Cortex of kidney (tissue), 1 donor: ENCODE results near the gene ASB7.

Source experiments
- DNase-seq: peaks from one replicate; lab custom pipeline; 2025; lab: John Stamatoyannopoulos, UW

ASB7 gene

DNA sequence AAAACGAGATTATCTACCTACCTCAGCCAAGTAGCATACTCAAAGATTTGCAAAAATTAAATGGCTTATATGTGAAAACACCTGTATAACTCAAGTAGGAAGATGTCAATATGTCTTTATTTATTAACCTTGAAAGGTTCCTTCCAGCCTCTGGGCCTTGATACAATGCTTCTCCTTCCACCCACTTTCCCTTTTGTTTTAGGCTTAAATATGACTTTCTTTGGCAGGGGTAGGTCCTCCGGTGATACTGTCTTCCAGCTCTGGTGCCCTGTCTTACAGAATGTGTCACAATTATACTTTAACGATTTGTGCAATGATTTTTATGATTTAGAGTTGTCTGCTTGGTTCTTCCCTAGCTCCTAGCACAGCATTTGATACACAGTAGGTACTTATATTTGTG lies 4.5 kb upstream of the ASB7 start:
- DNase-seq: no peak

DNA sequence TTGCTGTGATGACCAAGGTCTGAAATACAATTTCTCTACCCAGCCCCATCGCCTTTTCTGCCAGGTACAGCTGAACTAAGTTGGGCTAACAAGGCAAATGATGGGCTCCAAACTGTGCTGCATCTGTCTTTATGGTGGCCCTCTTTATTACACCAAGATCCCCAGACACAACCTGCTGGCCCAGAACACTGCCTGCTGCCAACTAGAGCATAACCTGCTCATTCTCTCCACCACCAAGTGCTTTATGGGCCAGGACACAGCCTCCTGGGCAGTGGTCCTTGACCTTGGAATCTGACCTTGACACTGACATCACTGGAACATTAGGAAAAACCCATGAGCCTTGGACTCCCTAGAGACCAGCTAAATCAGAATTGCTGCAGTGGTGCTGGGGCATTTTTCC lies 3.7 kb upstream of the ASB7 start:
- no peak for DNase-seq

DNA sequence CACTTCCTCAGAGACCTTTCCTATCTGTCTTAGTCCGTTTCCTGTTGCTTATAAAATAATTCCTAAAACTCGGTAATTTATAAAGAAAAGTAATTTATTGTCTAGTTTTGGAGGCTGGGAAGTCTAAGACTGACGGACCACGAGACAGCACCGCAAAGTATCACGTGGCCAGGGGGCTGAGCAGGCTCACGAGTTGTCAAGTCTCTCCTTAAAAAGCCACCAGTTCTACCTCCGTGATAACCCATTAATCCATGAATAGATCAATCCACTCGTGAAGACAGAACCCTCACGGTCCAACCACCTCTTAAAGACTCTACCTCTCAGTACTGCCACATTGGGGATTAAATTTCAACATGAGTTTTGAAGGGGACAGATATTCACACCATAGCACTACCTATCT lies 1.2 kb upstream of the ASB7 start:
- DNase-seq: no peak

DNA sequence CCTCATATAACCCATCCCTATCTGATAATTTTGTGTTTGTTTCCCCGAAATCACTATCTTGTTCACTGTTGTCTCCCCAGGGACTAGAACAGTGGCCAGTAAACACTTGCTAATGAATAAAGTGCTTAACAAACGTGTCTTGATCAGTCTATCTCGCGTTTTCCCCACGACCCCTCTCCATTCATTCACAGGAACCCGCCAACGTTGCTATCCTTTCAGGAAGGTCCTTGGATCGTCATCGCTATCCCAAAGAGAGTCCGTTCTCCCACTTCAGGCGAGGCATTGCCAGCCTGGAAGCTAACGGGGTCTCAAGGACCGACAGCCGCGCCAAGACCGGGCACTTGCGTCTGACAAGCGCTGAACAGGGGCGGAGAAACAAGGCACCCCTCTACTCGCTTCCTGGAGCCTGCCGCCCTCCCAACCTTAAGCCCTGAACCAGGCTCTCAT lies 749 bp upstream of the ASB7 start:
- DNase-seq: no peak

DNA sequence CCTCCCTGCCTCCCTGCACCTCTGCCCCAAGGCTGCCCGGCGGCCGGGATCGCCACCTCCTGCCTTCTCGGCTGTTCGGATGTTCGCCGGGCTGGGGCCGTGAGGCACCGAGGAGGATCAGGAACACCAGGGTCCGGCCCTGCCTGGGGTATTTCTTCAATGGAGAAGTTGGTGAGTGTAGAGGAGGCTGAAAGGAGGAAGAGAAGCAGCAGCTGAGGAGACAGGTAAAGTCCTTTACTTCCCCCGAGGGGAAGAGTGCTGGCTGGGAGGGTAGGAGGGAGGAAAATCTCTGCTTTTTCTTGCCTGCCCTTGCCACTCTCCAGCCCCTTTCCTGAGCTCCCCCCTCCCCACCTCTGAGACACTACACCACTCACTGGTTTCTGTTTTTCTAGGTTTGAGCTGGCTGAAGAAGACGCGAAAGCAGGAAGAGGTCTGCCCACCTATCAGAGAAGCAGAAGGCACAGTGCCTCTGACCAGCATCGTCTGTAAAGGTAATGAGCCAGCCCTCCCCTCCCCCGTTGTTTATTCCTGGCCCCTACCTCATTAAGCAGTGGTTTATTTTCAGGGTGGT lies 519 bp downstream of the ASB7 start:
- DNase-seq: no peak

DNA sequence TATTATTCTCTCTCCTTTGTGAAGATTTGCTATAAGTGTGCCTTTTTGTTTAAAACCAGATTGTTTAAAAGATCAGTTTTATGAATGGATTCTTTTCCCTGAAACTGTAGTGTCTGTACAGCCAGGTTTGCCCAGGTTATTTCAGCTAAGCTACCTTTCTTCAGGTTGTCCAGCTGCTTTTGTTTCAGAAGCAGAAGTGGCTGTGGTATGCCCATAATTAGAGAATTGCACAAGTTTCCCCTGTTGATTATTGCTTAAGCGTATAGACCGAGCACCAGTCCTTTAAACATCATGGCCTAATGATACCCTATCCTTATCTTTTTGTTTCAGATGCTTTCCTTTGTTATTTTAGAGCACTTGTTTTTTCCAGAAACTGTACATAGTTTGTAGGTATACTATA lies 10.2 kb downstream of the ASB7 start:
- DNase-seq: no peak

DNA sequence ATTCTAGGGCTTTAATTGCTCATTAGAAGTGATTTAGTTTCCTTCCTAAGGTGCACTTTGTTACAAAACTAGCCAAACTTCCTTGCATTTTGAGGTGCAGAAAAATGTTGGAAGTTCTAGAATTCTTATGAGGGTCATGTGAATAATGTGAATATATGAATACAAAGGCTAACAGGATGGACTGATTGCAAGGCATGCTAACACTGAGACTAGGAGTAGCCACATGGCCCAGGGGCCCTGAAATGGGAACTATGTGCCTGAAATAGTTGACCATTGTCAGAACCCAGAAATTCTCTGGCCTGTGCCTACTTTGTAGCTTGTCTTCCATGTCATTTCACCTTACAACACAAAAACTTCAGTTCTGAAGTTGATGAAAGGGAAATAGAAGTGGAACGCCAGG lies 10.8 kb downstream of the ASB7 start:
- DNase-seq: no peak

DNA sequence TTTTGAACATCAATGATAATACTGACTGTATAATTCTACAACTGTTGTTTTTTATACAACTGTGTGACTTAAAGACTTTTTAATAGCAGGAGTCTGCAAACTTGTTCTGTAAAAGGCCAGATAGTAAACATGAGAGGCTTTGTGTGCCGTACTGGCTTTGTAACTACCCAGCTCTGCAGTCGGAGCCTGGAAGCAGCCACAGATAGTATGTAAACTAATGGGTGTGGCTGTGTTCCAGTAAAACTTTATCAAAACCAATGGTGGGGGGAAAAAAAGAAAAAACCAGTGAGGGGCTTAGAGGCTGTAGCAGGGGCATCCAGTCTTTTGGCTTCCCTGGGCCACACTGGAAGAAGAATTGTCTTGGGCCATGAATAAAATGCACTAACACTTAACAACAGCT lies 11.9 kb downstream of the ASB7 start:
- no peak for DNase-seq

DNA sequence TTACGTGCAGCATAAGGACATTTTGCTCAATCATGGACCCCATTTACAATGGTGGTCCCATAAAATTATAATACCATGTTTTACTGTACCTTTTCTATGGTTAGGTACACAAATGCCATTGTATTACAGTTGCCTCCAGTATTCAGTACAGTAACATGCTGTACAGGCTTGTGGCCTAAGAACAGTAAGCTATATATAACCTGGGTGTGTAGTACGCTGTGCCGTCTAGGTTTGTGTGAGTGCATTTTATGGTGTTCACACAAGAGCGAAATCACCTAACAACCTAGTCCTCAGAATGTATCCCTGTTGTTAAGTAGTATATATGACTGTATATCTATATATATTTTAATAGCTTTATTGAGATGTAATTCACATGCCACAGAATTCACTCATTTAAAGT lies 12.5 kb downstream of the ASB7 start:
- DNase-seq: no peak

DNA sequence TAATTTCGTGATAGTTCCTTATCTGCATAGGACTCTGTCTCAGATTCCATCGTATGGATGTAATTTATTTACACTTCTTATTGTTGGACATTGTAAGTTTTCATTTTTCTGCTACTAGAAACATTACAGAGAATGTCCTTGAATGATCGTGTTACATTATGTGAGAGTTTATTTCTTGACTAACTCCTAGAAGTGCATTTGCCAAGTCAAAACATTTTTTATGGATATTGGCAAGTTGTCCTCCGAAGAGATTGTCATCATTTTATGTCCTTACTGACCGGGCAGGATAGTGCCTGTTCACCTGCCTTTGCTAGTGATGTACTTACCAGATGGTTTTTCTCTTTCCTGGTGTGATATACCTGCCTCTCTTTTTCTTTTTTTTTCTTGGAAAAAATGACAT lies 13.4 kb downstream of the ASB7 start:
- no peak for DNase-seq

DNA sequence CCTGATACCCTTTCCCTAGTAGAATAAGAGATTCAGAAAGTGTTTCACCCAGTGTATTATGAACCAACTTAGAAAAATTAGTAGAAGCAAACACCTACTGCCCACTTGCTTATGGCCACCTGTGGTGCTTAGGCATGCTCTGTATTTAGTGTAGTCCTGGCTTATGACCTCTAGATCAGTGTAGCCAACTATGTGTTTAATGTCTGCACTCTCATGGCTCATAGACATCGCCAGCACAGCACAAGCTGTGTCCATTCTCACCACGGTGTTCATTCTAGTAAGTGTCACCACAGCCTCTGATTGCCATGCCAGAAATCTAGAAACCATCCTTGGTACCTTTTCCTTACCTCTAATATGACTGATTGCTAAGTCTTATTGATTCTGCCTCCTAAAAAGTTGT lies 14.3 kb downstream of the ASB7 start:
- no peak for DNase-seq

DNA sequence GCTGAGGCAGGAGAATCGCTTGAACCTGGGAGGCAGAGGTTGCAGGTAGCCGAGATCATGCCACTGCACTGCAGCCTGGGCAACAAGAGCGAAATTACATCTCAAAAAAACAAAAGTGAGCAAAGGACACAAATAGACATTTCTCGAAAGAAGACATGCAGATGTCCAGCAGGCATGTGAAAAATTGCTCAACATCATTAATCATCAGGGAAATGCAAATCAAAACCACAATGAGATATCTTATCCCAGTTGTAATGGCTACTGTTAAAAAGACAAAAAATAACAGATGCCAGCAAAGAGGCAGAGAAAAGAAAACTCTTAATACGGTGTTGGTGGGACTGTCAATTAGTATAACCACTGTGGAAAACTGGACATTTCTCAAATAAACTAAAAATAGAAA lies 20.9 kb downstream of the ASB7 start:
- no peak for DNase-seq

DNA sequence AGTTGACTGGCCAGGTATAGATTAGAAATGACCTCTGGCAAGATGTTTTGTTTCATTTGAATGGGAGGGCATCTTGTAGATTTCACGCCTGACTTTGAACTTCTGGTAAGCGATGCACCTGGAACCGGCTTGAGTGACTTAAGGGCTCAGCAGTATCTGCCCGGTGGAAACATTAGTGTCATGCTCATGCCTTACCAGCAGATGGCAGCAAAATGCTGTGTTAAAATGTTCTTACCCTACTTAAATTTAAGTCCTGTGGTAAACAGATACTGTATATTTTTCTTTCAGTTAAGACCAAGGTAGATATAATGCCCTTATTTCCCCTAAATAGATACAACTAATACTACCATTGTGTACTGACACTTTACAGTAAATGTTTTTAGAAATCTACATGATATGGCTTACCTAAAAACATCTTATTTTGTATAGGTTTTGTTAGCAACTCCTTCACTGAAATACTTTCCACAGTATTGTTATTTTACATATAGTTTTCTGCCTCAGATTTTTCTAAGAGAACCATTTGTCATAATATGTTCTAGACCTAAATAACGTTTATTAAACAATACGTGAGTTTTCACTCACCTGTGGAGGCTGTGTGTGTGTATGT lies 25.5 kb downstream of the ASB7 start:
- no peak for DNase-seq

DNA sequence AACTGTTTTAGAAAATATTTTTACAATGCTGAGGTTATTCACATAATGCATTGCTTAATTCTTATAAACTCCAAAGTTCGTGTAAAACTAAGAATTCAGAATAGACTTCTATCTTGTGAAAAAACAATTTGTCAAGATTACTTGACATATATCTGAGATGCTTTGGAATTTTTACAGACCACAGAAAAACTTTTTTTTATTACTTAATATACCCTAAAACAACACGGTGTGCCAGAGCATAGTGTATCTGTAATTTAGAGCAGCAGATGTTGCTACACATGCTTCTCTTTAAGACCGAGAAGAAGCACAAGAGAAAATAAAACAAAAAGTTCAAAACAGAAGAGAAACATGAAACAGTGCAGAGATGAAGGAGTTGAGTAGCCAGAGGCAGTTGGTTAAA lies 26.4 kb downstream of the ASB7 start:
- no peak for DNase-seq

DNA sequence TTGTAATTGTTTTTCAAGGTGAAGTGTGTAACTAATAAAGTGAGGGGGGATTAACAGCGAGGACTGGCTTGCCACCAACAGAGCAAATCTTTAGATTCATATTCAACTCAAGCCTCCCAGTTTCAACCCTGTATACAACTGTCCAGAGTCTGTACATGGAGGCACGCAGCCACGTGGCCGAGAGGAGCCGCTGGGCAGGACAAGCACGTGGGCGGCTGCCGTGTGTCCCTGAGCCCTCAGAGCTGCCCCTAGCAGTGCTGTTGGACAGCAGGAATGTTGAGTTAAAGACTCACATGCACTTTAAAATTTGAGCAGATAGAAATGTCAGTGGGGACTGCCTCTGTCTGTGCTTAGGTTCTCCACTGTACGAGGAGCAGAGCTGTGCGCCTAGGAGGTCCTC lies 29.4 kb downstream of the ASB7 start:
- DNase-seq: no peak

DNA sequence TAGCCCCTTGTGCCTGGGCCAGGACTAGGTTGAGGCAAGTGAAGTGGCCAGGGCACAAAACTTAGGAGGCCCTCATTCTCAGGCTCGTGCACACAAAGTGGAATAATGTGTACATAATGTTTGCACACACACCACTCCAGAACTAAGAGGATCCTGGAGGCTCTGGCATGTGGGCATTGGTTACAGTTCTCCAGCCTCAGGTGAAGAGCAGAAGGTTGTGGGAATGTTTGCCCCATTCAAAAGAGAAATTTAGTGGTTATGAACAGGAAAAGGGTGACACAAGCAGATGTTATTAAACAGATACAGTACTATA lies 31.3 kb downstream of the ASB7 start:
- no peak for DNase-seq

DNA sequence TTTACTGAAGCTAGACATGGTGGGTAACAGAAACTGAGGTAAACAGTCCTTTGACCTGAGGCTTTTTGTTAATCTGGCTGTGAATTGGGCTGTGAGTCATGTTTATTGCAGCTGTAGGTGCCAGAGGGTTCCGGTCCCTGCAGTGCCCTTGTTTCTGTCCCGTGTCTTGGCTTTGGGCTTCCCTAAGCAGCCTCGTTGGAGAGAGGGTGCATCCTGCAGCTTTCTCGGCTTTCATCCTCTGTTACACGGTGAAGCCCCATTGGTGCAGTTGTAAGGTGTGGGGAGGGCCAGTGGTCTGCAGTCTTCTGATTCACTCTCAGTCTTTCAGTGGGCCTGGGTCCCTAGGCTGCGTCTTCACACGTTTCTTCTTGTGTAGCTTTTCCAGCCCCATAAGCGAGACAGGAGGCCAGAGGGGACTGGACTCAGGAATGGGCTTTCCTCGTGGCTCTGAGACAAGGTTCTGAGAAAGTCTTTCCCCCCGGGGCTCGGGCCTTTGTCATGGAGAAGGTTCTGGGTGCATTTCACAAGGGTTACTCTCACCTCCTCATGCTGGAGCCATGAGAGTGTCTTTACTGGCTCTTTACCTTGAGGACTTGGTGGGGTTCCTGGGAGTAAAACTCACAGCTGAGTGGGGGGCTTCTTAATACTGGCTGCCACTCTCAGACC lies 33.1 kb downstream of the ASB7 start:
- DNase-seq: no peak

DNA sequence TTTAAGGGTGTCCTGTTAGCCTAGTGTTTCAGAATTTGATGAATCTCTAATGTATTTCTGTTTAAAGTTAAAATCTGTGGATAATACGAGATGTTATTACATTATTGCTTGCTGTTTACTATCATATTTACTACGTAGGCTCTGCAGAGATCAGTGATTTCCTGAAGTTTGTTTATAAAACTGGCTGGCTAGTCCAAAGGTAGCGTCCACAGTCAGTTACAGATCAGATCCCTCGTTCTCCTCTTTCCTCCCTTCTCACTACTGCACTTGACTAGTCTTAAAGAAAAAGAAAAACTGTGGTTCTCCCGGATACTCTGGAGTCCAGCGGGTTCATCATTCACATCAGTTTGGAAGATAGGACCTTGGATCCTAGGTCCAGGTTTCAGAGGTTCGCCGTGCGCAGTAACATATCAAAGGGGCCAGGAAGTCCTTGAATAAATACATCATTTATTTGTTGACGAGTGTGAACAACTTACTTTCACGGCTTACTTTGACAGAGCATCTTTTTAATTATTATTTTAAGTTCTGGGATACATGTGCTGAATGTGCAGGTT lies 35.9 kb downstream of the ASB7 start:
- DNase-seq: no peak

DNA sequence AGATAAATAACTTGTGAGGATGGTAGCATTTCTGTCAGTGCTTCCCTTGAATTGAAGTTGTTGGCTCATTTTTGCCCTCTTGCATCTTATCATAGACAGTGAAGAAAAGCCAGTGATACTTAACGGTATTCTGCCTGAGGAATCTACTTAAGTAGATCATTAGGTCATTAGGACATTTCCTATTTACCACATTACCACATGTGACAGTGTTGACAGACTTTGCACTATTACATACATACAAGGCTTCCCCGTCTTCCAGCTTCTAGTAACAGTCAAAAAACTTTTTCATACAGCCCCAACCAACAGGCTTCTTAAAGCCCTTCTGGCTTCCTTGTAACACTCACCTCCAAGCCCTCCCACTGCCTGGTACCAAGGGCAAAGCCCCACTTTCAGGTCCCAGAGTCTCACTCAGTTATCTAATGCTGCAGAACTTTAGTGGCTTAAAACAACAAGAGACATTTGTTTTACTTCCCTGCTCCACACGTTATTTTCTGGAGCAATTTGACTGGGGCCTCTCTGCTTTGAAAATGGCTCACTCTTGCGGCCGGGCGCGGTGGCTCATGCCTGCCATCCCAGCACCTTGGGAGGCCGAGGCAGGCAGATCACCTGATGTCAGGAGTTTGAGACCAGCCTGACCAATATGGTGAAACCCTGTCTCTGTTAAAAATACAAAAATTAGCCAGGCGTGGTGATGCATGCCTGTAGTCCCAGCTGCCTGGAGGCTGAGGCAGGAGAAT lies 40.0 kb downstream of the ASB7 start:
- DNase-seq: no peak

DNA sequence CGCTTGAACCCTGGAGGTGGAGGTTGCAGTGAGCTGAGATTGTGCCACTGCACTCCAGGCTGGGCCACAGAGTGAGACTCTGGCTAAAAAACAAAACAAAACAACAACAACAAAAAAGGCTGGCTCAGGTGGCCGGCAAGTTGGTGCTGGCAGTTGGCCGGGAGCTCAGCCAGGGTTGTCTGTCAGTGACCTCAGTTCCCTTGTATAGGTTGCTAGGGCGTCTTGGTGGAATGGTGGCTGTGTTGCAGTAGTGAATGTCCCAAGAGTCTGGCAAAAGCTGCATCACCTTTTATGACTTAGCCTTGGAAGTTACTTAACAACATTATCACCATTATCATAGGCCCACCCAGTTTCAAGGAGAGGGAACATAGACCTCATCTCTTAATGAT lies 40.6 kb downstream of the ASB7 start:
- no peak for DNase-seq

DNA sequence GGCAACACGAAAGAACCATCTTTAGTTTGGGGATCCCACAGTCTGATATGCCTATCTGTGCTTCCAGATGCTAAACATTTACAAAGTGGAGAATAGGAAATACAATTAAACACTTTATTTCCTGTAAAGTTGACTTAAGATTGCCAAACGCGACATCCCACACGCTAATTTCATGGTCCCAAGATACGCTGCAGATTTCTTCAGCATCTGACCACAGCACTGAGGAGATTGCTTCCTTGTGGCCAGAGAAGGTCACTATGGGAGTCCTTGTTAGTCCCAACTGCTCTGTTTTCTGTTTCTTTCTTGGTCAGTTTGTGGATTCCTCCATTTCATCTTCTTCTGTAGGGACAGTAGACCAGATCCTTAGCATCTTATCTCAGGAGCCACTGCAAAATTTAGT lies 43.3 kb downstream of the ASB7 start:
- DNase-seq: no peak

DNA sequence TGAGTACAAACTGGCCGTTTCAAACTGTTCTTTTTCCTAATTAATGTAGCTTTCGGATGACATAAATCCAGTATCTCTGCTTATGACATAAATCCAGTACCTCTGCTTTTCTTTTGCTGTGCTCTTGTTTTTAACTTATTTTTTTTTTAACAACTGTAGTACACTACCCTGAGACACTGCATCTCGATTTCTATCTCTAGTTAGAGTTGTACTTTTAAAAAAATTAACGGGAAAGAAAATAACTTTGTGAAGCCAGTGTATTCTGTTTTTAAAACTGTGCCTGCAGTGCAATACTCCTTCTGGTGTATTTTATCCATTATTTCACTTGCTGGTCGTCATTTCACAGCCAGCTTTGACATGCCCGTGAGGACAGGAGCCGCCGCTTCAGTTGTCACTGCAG lies 46.6 kb downstream of the ASB7 start:
- DNase-seq: no peak

DNA sequence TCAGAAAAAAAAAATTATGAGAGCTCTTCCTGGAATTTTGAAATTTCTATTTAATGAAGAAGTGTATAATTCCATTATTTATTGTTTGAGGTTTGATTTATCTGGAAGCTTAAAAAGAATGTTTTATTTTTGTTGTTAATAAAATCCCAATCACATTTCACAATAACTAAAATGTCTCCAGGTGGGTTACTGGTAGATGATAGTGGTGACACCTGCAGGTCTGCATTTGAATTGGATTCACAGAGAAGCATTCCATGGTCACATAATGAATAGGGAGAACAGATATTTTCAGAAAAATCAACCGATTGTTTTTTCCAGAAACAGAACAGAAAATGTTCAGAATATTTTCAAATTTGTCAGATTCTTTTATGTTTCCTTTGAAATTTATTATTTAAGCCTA lies 48.3 kb downstream of the ASB7 start:
- DNase-seq: no peak
